ENCODE results near the gene GTF3C1.

GRCh38 chr16:27432558-27432957 lies 117.2 kb downstream of the GTF3C1 start:
- TF ChIP-seq POLR2A (IDR thresholded peaks at IDR 0.05) (no peak), CTCF (IDR thresholded peaks at IDR 0.05) (no peak)

All from adrenal gland (tissue), 5 donors.